GM23338 (cell line): ENCODE results near the gene PACSIN1. TPM values are rescaled to one million over a fixed set of nuclear protein-coding genes. Genes with fewer than 3 reads are reported as not detected.
A peak's percentile ranks its signal among the peaks of the same experiment; 100 is the strongest.

Source experiments
- ATAC-seq: fragments of 200-7000 bp; cut with Tn5 transposase; 3 replicates; pipeline ENCODE4 v1.9.1; 2020
- DNase-seq: peaks from one replicate; pipeline ENCODE4 v3.0.0-alpha.2; 2015; ENCODE audit warnings: low spot score
- H2AFZ ChIP-seq: fragments of 200-600 bp; sonication (generic); 2 replicates; pipeline ENCODE4 v1.8.0; 2016; ENCODE audit warnings: antibody characterized with exemption, mild to moderate bottlenecking, moderate library complexity
- H3F3A ChIP-seq: fragments of 200-600 bp; sonication (generic); replicated peaks from 2 replicates; pipeline ENCODE4 v1.8.0; 2017; ENCODE audit warnings: antibody characterized with exemption, mixed run types, low read depth
- H3K27ac ChIP-seq: fragments of 200-600 bp; sonication (generic); 2 replicates; pipeline ENCODE4 v1.6.1; 2016; ENCODE audit warnings: low read depth
- H3K27me3 ChIP-seq: fragments of 200-600 bp; sonication (generic); 2 replicates; pipeline ENCODE4 v1.8.0; 2016; ENCODE audit warnings: mild to moderate bottlenecking, mixed run types, moderate library complexity; ENCODE audit not compliant: insufficient read depth
- H3K36me3 ChIP-seq: fragments of 200-600 bp; sonication (generic); 2 replicates; pipeline ENCODE4 v1.8.0; 2016; ENCODE audit warnings: mild to moderate bottlenecking; ENCODE audit not compliant: insufficient read depth
- H3K4me1 ChIP-seq: fragments of 200-600 bp; sonication (generic); 2 replicates; pipeline ENCODE4 v1.8.0; 2016; ENCODE audit warnings: mild to moderate bottlenecking, moderate library complexity; ENCODE audit not compliant: insufficient read depth
- H3K4me2 ChIP-seq: fragments of 200-600 bp; sonication (generic); 2 replicates; pipeline ENCODE4 v1.7.1; 2017; ENCODE audit warnings: mixed run types
- H3K4me3 ChIP-seq: fragments of 200-600 bp; sonication (generic); 2 replicates; pipeline ENCODE4 v1.6.1; 2016; ENCODE audit warnings: mixed run types
- H3K79me2 ChIP-seq: fragments of 200-600 bp; sonication (generic); replicated peaks from 2 replicates; pipeline ENCODE4 v1.8.0; 2017; ENCODE audit warnings: mild to moderate bottlenecking; ENCODE audit not compliant: insufficient read depth
- H3K9me2 ChIP-seq: fragments of 200-600 bp; sonication (generic); 2 replicates; pipeline ENCODE4 v1.8.0; 2017; ENCODE audit not compliant: insufficient read depth
- H4K20me1 ChIP-seq: fragments of 200-600 bp; sonication (generic); replicated peaks from 2 replicates; pipeline ENCODE4 v1.8.0; 2017; ENCODE audit warnings: mild to moderate bottlenecking; ENCODE audit not compliant: insufficient read depth
- H3K27ac Mint-ChIP-seq: 2 replicates; pipeline ENCODE4 v1.8.0; 2020; ENCODE audit warnings: inconsistent platforms, mild to moderate bottlenecking, moderate library complexity, mixed read lengths
- H3K27me3 Mint-ChIP-seq: 3 replicates; pipeline ENCODE4 v1.8.0; 2022; ENCODE audit warnings: low read depth, mild to moderate bottlenecking, moderate library complexity, mixed read lengths, inconsistent platforms; ENCODE audit not compliant: insufficient read depth, poor library complexity
- H3K36me3 Mint-ChIP-seq: 3 replicates; pipeline ENCODE4 v1.8.0; 2021; ENCODE audit warnings: low read depth, mild to moderate bottlenecking, inconsistent platforms, moderate library complexity, mixed read lengths
- H3K4me1 Mint-ChIP-seq: 3 replicates; pipeline ENCODE4 v1.8.0; 2020; ENCODE audit warnings: mild to moderate bottlenecking, inconsistent platforms, mixed read lengths
- H3K4me3 Mint-ChIP-seq: 3 replicates; pipeline ENCODE4 v1.8.0; 2021; ENCODE audit warnings: moderate library complexity, mild to moderate bottlenecking, inconsistent platforms, mixed read lengths
- H3K9me3 Mint-ChIP-seq: 3 replicates; pipeline ENCODE4 v1.8.0; 2020; ENCODE audit warnings: moderate library complexity, mild to moderate bottlenecking, inconsistent platforms, mixed read lengths
- CREB1 ChIP-seq: fragments of 250-450 bp; sonication (Bioruptor Pico); IDR thresholded peaks from 2 replicates; pipeline ENCODE4 v1.5.0; 2020; ENCODE audit warnings: low read depth, mild to moderate bottlenecking, moderate library complexity
- EZH2 ChIP-seq: fragments of 200-600 bp; sonication (generic); IDR thresholded peaks from one replicate; pipeline ENCODE4 v1.8.0; 2017; ENCODE audit warnings: antibody characterized with exemption, mild to moderate bottlenecking, low read depth; ENCODE audit not compliant: unreplicated experiment
- EZH2phosphoT487 ChIP-seq: fragments of 200-600 bp; sonication (generic); IDR thresholded peaks from one replicate; pipeline ENCODE4 v1.8.1; 2018; ENCODE audit warnings: antibody characterized with exemption; ENCODE audit not compliant: unreplicated experiment
- JUNB ChIP-seq: IDR thresholded peaks from one replicate; pipeline ENCODE4 v1.6.1; 2016; ENCODE audit warnings: antibody characterized with exemption; ENCODE audit not compliant: unreplicated experiment
- POLR2AphosphoS5 ChIP-seq: IDR thresholded peaks from 2 replicates; pipeline ENCODE4 v1.6.1; 2016; ENCODE audit warnings: antibody characterized with exemption, low read depth
- ZNF114 ChIP-seq: fragments of 250-450 bp; sonication (Bioruptor Pico); IDR thresholded peaks from 2 replicates; pipeline ENCODE4 v1.5.0; 2020; ENCODE audit warnings: mild to moderate bottlenecking, moderate library complexity
- ZNF331 ChIP-seq: fragments of 250-450 bp; sonication (Bioruptor Pico); IDR thresholded peaks from 2 replicates; pipeline ENCODE4 v1.5.0; 2020; ENCODE audit warnings: low read depth, mild to moderate bottlenecking, moderate library complexity
- polyA plus RNA-seq: library from polyadenylated mRNA; unstranded; fragments of >200 nt; fragmentation: Nextera tagmentation; extraction: Ambion mirVana; gene quantifications from 2 replicates; pipeline ENCODE4 v1.2.1, GENCODE V29; 2016
- total RNA-seq: library from RNA; depleted of rRNA; stranded (reverse); fragments of >200 nt; shearing (Covaris generic); gene quantifications from 2 replicates; pipeline ENCODE4 v1.2.3, GENCODE V29; 2014
- TF ChIP-seq, protein P1 (sequence below), 2 experiments: fragments of 200-600 bp in 1 of 2; sonication (generic) in 1 of 2; conservative IDR thresholded peaks; 2 replicates each; pipeline versions ENCODE4 v1.5.1 to v1.6.1; 2016 to 2017; ENCODE audit warnings: antibody characterized with exemption in 2 of 2, low read depth in 2 of 2, mild to moderate bottlenecking in 2 of 2, moderate library complexity in 1 of 2
- TF ChIP-seq, protein P2 (sequence below): IDR thresholded peaks from 2 replicates; pipeline ENCODE4 v1.6.1; 2016; ENCODE audit warnings: antibody characterized with exemption
- TF ChIP-seq, protein P3 (sequence below): IDR thresholded peaks from one replicate; pipeline ENCODE4 v1.6.1; 2018; ENCODE audit warnings: antibody characterized with exemption; ENCODE audit not compliant: unreplicated experiment
- TF ChIP-seq, protein P4 (sequence below): fragments of 250-450 bp; sonication (Bioruptor Pico); IDR thresholded peaks from 2 replicates; pipeline ENCODE4 v1.5.0; 2020; ENCODE audit warnings: mild to moderate bottlenecking, moderate library complexity

The PACSIN1 gene
- total and polyA plus RNA-seq, 2 experiments from 2014 or later = 5.2 to 8.7 TPM

DNA sequence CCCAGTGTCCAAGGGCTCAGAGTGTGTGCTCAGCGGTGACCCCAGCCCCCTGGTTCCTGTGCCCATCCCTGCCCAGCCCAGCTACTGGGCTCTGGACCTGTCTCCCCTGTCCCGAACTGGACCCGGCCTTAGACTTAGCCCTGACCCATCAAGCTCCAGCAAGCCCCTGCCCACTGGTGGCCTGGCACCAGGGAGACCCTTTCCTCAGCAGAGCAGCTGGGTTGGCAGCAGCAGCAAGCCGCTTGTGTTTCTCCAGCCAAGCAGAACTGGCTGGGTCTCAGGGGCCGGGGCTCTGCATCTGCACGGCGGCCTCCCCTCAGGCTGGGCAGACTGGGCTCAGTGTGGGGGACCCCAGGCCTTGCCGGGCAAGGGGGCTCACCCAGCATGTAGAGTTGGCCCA lies 89.5 kb downstream of the PACSIN1 start (continued):
- TF ChIP-seq, protein P1, sequence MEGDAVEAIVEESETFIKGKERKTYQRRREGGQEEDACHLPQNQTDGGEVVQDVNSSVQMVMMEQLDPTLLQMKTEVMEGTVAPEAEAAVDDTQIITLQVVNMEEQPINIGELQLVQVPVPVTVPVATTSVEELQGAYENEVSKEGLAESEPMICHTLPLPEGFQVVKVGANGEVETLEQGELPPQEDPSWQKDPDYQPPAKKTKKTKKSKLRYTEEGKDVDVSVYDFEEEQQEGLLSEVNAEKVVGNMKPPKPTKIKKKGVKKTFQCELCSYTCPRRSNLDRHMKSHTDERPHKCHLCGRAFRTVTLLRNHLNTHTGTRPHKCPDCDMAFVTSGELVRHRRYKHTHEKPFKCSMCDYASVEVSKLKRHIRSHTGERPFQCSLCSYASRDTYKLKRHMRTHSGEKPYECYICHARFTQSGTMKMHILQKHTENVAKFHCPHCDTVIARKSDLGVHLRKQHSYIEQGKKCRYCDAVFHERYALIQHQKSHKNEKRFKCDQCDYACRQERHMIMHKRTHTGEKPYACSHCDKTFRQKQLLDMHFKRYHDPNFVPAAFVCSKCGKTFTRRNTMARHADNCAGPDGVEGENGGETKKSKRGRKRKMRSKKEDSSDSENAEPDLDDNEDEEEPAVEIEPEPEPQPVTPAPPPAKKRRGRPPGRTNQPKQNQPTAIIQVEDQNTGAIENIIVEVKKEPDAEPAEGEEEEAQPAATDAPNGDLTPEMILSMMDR (conservative IDR thresholded peaks at IDR 0.05; ENCODE audit: low read depth in 2 of 2) = no peak
- TF ChIP-seq CREB1 (CRISPR knock-in tag) (no peak), ZNF114 (CRISPR knock-in tag) (no peak)
- TF ChIP-seq, protein P2, sequence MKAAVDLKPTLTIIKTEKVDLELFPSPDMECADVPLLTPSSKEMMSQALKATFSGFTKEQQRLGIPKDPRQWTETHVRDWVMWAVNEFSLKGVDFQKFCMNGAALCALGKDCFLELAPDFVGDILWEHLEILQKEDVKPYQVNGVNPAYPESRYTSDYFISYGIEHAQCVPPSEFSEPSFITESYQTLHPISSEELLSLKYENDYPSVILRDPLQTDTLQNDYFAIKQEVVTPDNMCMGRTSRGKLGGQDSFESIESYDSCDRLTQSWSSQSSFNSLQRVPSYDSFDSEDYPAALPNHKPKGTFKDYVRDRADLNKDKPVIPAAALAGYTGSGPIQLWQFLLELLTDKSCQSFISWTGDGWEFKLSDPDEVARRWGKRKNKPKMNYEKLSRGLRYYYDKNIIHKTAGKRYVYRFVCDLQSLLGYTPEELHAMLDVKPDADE = no peak
- TF ChIP-seq, protein P3, sequence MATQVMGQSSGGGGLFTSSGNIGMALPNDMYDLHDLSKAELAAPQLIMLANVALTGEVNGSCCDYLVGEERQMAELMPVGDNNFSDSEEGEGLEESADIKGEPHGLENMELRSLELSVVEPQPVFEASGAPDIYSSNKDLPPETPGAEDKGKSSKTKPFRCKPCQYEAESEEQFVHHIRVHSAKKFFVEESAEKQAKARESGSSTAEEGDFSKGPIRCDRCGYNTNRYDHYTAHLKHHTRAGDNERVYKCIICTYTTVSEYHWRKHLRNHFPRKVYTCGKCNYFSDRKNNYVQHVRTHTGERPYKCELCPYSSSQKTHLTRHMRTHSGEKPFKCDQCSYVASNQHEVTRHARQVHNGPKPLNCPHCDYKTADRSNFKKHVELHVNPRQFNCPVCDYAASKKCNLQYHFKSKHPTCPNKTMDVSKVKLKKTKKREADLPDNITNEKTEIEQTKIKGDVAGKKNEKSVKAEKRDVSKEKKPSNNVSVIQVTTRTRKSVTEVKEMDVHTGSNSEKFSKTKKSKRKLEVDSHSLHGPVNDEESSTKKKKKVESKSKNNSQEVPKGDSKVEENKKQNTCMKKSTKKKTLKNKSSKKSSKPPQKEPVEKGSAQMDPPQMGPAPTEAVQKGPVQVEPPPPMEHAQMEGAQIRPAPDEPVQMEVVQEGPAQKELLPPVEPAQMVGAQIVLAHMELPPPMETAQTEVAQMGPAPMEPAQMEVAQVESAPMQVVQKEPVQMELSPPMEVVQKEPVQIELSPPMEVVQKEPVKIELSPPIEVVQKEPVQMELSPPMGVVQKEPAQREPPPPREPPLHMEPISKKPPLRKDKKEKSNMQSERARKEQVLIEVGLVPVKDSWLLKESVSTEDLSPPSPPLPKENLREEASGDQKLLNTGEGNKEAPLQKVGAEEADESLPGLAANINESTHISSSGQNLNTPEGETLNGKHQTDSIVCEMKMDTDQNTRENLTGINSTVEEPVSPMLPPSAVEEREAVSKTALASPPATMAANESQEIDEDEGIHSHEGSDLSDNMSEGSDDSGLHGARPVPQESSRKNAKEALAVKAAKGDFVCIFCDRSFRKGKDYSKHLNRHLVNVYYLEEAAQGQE = no peak

DNA sequence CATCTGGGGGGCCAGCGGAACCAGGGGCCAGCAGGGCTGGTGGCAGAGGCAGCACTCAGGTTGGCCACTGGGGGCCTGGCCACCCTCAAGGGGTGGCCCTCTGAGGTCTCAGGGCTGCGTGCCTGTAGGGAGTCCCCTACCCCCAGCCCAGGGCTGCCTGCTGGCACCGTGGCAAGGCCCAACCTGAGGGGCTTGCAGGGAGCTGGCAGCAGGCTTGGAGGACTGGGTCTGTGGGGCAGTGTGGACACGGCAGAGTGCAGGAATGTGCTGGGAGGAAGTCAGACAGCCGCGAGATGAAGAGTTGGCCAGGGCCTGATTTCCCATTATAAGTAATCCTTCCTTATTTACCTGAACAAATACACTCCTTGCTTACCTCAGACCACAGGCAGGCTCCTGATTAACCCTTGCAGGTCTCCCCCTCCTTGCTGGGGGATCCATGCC lies 90.2 kb downstream of the PACSIN1 start, which contains the start of gene SPDEF:
Gene SPDEF (minus strand): TSS at position 299 of the 441 bp plus-strand sequence. CDS start 11,874 bp downstream, outside the sequence.
- H3K27ac ChIP-seq = no peak within 1 kb of the TSS
- no peaks in the 10 kb centered on the region for H3K36me3 ChIP-seq
- ATAC-seq (peak; percentile 49), DNase-seq (no peak)
- no peak within 1 kb of the TSS for H3K4me3 Mint-ChIP-seq
- no peak within 1 kb of the TSS; the same call in 1 of the 2 replicates for H2AFZ ChIP-seq
- peaks cover 11% of the 10 kb centered on the region for H3K27me3 Mint-ChIP-seq
- no peaks in the 10 kb centered on the region for H4K20me1 ChIP-seq
- H3K9me2 ChIP-seq = no peaks in the 10 kb centered on the region
- no peak within 1 kb of the TSS for H3K4me2 ChIP-seq
- peaks cover 22% of the 10 kb centered on the region for H3K4me1 Mint-ChIP-seq
- H3K4me1 ChIP-seq = peaks cover 7% of the 10 kb centered on the region
- no peaks in the 10 kb centered on the region for H3F3A ChIP-seq
- H3K27ac Mint-ChIP-seq = no peak within 1 kb of the TSS
- no peak within 1 kb of the TSS for H3K4me3 ChIP-seq
- no peaks in the 10 kb centered on the region for H3K36me3 Mint-ChIP-seq
- no peaks in the 10 kb centered on the region for H3K27me3 ChIP-seq
- no peaks in the 10 kb centered on the region for H3K79me2 ChIP-seq
- TF ChIP-seq POLR2AphosphoS5 (no peak), EZH2 (no peak), EZH2phosphoT487 (no peak), ZNF331 (no peak), JUNB (no peak)
- TF ChIP-seq, protein P4, sequence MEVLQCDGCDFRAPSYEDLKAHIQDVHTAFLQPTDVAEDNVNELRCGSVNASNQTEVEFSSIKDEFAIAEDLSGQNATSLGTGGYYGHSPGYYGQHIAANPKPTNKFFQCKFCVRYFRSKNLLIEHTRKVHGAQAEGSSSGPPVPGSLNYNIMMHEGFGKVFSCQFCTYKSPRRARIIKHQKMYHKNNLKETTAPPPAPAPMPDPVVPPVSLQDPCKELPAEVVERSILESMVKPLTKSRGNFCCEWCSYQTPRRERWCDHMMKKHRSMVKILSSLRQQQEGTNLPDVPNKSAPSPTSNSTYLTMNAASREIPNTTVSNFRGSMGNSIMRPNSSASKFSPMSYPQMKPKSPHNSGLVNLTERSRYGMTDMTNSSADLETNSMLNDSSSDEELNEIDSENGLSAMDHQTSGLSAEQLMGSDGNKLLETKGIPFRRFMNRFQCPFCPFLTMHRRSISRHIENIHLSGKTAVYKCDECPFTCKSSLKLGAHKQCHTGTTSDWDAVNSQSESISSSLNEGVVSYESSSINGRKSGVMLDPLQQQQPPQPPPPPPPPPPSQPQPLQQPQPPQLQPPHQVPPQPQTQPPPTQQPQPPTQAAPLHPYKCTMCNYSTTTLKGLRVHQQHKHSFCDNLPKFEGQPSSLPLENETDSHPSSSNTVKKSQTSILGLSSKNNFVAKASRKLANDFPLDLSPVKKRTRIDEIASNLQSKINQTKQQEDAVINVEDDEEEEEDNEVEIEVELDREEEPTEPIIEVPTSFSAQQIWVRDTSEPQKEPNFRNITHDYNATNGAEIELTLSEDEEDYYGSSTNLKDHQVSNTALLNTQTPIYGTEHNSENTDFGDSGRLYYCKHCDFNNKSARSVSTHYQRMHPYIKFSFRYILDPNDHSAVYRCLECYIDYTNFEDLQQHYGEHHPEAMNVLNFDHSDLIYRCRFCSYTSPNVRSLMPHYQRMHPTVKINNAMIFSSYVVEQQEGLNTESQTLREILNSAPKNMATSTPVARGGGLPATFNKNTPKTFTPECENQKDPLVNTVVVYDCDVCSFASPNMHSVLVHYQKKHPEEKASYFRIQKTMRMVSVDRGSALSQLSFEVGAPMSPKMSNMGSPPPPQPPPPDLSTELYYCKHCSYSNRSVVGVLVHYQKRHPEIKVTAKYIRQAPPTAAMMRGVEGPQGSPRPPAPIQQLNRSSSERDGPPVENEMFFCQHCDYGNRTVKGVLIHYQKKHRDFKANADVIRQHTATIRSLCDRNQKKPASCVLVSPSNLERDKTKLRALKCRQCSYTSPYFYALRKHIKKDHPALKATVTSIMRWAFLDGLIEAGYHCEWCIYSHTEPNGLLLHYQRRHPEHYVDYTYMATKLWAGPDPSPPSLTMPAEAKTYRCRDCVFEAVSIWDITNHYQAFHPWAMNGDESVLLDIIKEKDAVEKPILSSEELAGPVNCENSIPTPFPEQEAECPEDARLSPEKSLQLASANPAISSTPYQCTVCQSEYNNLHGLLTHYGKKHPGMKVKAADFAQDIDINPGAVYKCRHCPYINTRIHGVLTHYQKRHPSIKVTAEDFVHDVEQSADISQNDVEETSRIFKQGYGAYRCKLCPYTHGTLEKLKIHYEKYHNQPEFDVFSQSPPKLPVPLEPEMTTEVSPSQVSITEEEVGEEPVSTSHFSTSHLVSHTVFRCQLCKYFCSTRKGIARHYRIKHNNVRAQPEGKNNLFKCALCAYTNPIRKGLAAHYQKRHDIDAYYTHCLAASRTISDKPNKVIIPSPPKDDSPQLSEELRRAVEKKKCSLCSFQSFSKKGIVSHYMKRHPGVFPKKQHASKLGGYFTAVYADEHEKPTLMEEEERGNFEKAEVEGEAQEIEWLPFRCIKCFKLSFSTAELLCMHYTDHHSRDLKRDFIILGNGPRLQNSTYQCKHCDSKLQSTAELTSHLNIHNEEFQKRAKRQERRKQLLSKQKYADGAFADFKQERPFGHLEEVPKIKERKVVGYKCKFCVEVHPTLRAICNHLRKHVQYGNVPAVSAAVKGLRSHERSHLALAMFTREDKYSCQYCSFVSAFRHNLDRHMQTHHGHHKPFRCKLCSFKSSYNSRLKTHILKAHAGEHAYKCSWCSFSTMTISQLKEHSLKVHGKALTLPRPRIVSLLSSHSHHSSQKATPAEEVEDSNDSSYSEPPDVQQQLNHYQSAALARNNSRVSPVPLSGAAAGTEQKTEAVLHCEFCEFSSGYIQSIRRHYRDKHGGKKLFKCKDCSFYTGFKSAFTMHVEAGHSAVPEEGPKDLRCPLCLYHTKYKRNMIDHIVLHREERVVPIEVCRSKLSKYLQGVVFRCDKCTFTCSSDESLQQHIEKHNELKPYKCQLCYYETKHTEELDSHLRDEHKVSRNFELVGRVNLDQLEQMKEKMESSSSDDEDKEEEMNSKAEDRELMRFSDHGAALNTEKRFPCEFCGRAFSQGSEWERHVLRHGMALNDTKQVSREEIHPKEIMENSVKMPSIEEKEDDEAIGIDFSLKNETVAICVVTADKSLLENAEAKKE (CRISPR knock-in tag) = no peak
- H3K9me3 Mint-ChIP-seq = no peaks in the 10 kb centered on the region; the same call in 2 of the 3 replicates
